ENCODE results near the gene PTPN1. TPM values are rescaled to one million over a fixed set of nuclear protein-coding genes. Genes with fewer than 3 reads are reported as not detected.

The PTPN1 gene
- total and polyA plus RNA-seq, 2 experiments from 2014 or later = 19.4 to 29.4 TPM

DNA sequence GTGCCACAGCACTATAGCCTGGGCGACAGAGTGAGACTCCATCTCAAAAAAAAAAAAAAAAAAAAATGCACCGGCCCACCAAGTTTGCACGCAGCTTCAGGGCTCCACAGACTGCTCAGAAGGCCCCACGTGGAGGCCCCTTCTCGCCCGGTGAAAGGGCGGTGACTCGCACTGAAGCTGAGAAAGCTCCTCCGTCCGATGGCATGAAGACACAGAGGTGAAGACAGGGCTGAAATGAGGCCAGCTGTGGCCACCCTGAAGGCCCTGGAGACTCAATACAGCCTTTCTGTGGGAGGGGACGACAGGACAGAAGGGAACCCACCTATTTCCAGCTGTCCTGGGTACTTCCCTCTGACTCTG, 84.0 kb downstream of the PTPN1 start:
- no peaks in the 10 kb centered on the region for H3K9me3 ChIP-seq (ENCODE audit: low read depth)
- H3K27ac ChIP-seq = no peak overlapping the region
- H3K4me3 ChIP-seq = no peak overlapping the region
- DNase-seq (ENCODE audit: low read depth in 1 of 2, low spot score in 1 of 2) = peak in 1 of 2 donors; percentile 32
- H3K36me3 ChIP-seq = no peaks in the 10 kb centered on the region
- H3K4me1 ChIP-seq (ENCODE audit: low read depth) = peaks cover 6% of the 10 kb centered on the region
- no peaks in the 10 kb centered on the region for H3K27me3 ChIP-seq
- TF ChIP-seq, protein P1, sequence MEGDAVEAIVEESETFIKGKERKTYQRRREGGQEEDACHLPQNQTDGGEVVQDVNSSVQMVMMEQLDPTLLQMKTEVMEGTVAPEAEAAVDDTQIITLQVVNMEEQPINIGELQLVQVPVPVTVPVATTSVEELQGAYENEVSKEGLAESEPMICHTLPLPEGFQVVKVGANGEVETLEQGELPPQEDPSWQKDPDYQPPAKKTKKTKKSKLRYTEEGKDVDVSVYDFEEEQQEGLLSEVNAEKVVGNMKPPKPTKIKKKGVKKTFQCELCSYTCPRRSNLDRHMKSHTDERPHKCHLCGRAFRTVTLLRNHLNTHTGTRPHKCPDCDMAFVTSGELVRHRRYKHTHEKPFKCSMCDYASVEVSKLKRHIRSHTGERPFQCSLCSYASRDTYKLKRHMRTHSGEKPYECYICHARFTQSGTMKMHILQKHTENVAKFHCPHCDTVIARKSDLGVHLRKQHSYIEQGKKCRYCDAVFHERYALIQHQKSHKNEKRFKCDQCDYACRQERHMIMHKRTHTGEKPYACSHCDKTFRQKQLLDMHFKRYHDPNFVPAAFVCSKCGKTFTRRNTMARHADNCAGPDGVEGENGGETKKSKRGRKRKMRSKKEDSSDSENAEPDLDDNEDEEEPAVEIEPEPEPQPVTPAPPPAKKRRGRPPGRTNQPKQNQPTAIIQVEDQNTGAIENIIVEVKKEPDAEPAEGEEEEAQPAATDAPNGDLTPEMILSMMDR (IDR thresholded peaks at IDR 0.05; ENCODE audit: low read depth, low read length) = no peak

DNA sequence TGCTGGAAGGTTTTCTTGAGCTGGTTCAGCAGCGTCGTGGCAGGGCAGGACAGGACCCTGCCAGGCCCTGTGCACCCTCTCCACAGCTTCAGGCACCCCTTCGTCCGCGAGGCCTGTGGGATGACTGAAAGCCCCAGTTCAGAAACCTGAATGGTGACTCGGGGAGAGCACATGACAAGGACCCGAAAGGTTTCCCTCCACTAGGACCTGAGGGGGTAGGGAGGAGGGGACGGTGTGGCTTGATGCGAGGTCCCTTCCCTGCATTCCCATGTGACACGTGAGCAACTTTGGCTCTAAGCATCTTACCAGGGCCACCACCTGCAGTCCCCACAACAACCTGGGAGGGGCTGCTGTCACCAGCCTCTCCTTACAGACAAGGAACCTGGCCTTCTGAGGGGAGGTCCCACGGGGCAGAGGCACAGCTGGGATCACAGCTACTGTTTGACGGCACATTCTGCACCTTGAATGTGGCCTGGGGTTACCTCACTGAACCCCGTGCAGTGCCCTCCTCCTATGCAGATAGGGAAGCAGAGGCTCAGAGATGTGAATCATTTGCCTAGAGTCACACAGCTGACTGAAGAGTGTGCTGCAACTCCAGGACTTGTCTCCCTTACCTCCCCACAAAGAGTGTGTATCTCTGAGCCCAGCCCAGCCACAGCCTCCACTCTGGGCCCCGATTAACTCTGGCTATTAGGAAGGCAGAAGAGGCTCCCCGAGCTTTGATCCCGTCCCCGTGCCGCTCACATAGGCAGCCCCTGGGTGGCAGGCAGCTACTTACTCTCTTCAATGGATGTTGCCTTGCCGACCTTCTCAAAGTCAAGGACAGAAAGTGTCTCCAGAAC, 84.6 kb downstream of the PTPN1 start:
- DNase-seq (ENCODE audit: low read depth in 1 of 2, low spot score in 1 of 2) = no peak
- Histone ChIP-seq H3K27me3 (no peaks in the 10 kb centered on the region), H3K36me3 (no peaks in the 10 kb centered on the region), H3K27ac (no peak overlapping the region), H3K4me3 (no peak overlapping the region), H3K4me1 (ENCODE audit: low read depth) (peaks cover 6% of the 10 kb centered on the region), H3K9me3 (ENCODE audit: low read depth) (no peaks in the 10 kb centered on the region)
- TF ChIP-seq, protein P1 (IDR thresholded peaks at IDR 0.05; ENCODE audit: low read depth, low read length) = no peak

GRCh38 chr20:50595433-50595895, 85.3 kb downstream of the PTPN1 start:
- no peak for DNase-seq (ENCODE audit: low read depth in 1 of 2, low spot score in 1 of 2)
- no peak overlapping the region for H3K27ac ChIP-seq
- H3K4me1 ChIP-seq (ENCODE audit: low read depth) = peaks cover 6% of the 10 kb centered on the region
- no peaks in the 10 kb centered on the region for H3K9me3 ChIP-seq (ENCODE audit: low read depth)
- TF ChIP-seq, protein P1 (IDR thresholded peaks at IDR 0.05; ENCODE audit: low read depth, low read length) = no peak
- H3K4me3 ChIP-seq = no peak overlapping the region
- no peaks in the 10 kb centered on the region for H3K27me3 ChIP-seq
- no peaks in the 10 kb centered on the region for H3K36me3 ChIP-seq

- no peak overlapping the region for H3K27ac ChIP-seq
- TF ChIP-seq, protein P1 (IDR thresholded peaks at IDR 0.05; ENCODE audit: low read depth, low read length) = no peak
- no peak for DNase-seq (ENCODE audit: low read depth in 1 of 2, low spot score in 1 of 2)
- H3K27me3 ChIP-seq = no peaks in the 10 kb centered on the region
- H3K4me1 ChIP-seq (ENCODE audit: low read depth) = peaks cover 6% of the 10 kb centered on the region
- no peaks in the 10 kb centered on the region for H3K36me3 ChIP-seq
- H3K9me3 ChIP-seq (ENCODE audit: low read depth) = no peaks in the 10 kb centered on the region
- H3K4me3 ChIP-seq = no peak overlapping the region
These were observed 86.0 kb downstream of the PTPN1 start for GRCh38 chr20:50595988-50596693.

DNA sequence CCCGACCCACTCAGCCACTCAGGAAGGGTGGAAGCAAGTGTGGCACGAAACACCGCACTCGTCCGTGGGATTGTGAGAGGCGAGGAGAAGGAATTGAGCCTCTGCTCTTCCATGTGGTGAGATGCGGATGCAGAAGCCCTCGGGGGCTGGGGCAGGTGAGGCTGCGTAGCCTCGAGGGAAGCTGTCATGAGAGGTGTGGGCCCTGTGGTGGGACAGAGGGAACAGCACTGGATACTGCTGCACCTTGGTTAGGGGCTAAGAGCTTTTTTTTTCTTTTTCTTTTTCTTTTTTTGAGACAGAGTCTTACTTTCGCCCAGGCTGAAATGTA, 86.5 kb downstream of the PTPN1 start:
- DNase-seq (ENCODE audit: low read depth in 1 of 2, low spot score in 1 of 2) = no peak
- TF ChIP-seq, protein P1 (IDR thresholded peaks at IDR 0.05; ENCODE audit: low read depth, low read length) = no peak
- no peaks in the 10 kb centered on the region for H3K27me3 ChIP-seq

More for the DNA sequence above, 86.5 kb downstream of the PTPN1 start:
- Histone ChIP-seq H3K36me3 (no peaks in the 10 kb centered on the region), H3K27ac (no peak overlapping the region), H3K4me3 (no peak overlapping the region), H3K4me1 (ENCODE audit: low read depth) (peaks cover 6% of the 10 kb centered on the region), H3K9me3 (ENCODE audit: low read depth) (no peaks in the 10 kb centered on the region)
